Measurements from ENCODE around the gene SLCO1B3.

The SLCO1B3 gene

DNA sequence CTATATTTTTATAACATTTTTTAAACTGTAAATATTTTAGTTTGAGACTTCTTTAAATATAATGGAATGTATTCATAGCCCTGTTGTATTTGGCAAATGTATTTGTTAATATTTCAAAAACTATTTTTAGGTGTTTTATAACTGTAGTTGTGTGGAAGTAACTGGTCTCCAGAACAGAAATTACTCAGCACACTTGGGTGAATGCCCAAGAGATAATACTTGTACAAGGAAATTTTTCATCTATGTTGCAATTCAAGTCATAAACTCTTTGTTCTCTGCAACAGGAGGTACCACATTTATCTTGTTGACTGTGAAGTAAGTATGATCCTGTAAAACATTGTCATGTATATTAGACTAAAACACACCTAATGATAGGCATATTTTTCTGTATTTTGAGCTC, 72.8 kb downstream of the SLCO1B3 start:
- DNase-seq (ENCODE audit: low spot score), result no peak

DNA sequence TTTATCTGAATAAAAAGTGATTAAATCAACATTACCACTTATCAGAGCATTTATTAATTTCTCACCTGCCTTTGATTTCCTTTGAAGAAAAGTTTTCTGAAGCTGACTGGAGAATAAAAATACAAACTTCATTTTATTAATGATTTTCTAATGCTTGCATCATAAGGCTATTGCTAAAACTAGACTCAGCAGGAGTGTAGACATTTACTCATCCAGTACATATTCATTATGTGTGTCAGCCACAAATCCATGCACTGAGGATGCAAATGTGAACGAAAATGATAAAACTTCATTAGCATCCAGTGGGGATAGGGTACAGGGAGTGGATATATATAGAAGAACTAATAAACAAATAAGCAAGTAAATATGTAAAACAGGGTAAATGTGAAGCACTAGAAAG, 74.6 kb downstream of the SLCO1B3 start:
- no peak for DNase-seq (ENCODE audit: low spot score)

DNA sequence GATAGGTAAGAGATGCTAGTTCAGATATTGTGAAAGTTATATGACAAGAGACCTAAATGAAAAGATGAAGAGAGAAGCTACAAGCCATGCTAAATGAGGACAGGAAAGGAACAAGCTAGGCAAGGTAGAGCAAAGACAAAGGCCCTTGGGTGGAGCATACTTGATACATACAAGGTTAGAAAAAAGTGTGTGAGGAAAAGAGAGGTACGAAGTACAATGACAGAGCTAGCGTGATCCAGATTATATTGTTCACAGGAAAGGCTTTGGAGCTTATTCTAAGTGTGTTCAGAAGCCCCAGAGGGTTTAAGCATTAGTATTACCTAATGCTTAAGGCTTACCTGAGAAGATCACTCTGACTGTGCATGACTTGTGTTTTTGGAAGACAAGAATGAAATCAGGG, 75.0 kb downstream of the SLCO1B3 start:
- DNase-seq (ENCODE audit: low spot score), result no peak

DNA sequence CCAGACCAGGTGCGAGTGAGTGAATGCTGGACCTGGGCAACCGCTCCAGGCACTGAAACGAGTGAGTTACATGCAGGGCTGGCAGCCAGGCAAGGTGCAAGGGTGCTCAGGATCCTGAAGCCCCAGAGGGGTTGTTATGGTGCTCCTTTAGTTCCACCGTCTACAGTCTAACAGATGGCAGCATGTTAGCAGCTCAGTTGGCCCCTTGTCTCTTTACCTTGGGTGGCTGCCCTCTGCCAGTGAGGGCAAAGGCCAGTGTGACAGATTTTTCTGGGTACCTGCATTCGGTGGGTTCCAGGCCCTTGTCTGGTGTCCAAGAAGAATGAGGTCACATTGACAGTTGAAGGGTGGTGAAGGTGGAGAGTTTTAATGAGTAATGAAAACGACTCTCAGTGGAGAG, 106.8 kb downstream of the SLCO1B3 start:
- no peak for DNase-seq (ENCODE audit: low spot score)

DNA sequence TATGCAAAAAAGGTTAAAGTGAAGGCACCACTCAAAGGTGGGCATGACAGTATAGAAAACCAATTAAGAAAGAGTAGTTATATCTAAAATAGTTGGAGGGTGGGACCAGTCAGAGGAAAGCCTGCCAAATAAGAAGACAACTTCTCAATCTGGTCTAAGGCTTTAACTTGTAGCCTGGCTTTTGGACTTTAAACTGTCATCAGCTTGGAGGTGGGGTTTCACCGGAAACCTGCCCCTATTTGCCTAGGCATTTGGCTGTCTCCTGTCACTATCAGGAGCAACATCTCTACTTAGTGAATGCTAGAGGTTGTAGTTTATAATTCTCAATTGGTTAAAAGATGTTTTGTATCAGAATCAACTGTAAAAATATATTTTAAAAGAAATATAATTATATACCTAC, 107.3 kb downstream of the SLCO1B3 start:
- DNase-seq (ENCODE audit: low spot score), result no peak

DNA sequence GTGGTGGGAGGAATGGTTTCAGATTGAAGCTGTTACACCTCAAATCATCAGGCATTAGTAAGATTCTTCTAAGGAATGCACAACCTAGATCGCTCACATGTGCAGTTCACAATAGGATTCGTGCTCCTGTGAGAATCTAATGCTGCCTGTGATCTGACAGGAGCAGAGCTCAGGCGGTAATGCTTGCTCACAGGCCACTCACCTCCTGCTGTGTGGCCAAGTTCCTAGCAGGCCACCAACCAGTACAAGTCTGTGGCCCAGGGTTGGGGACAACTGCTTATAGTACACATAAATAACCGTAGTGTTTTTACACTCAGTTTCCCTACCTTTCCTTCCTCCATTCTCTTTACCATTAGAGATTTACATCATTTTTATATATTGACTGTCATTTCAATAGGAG, 121.4 kb downstream of the SLCO1B3 start:
- DNase-seq (ENCODE audit: low spot score), result no peak

DNA sequence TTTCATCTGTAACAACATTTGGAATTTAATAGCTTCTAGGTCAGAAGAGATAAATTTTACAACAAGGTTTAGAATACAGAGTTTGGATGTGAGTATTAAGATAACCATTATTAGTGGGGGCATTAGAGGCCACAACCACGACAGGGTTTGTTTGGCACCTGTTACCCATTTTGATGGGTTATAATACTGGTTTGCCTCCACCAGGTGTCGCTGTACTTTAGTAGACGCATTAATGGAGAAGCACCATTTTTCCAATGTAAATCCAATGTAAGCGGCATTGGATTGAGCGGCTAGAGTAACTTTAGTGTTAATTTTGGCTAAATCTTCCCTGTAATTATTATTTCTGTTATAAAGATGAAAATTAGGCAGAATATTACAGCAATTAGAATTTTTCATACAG, 136.2 kb downstream of the SLCO1B3 start:
- no peak for DNase-seq (ENCODE audit: low spot score)

DNA sequence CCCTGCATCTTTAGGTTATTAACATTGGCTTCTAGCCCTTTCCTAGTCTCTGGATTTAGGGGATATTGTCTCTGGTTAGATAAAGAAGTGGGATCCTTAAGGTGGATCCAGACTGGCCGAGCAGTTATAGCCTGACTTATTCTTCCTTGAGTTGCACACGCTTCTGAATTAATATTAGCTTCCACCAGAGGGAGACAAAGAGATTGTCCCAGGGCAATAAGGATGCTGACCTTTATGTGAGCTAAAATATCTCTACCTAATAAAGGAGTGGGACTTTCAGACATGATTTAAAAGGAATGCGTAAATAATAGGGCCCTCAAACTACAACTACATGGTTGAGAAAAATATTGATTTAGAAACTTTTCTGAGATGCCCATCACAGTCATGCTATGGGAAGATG, 139.7 kb downstream of the SLCO1B3 start:
- DNase-seq (ENCODE audit: low spot score), result no peak

DNA sequence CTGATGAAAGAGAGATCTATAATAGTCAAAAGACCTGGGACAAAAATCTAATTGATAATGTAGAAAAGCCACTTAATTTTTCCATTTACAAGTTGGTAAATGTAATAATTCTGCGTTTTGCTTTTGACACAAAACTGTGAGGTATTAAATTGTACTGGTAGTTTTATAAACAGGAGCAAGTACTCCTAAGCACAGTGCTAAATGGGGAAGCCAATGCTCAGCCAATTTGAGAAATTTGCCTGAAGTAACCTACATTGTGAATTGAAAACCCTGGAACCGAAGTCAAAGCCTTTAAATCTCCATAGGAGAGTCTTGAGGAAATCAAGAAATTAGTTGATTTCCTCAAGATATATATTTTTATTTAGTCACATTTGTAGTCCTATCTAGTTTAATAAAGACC, 152.8 kb downstream of the SLCO1B3 start:
- no peak for DNase-seq (ENCODE audit: low spot score)

DNA sequence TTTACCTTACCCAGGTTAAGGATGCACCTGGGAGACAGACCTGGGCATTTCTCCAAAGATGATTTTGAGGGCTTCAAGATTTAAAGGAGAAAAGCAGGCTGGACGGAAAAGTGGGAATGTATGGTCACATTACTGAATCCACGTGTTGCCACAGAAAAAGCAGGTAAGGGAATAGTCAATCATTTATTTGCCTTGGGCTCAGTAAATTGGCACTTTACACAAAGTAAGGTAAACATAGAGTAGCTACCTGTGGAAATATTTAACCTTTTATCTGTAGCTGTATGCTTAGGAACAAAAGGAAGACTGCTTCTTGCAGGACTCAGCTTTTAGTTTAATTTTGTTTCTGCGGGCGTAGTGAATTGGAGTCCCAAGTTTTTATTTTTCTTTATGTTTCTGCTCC, 153.3 kb downstream of the SLCO1B3 start:
- no peak for DNase-seq (ENCODE audit: low spot score)
